GM10248 (cell line): ENCODE measurements around the gene SMTNL1.

ENCODE experiments used
- CTCF ChIA-PET: fragments of 300-600 bp; sonication (Branson Sonifier 250); formaldehyde crosslinking; extraction: SDS; loops from one replicate; lab custom pipeline; 2021; ENCODE audit warnings: antibody characterized with exemption; lab: Yijun Ruan, JAX
- POLR2A ChIA-PET: fragments of 350-650 bp; sonication (Branson Sonifier 250); formaldehyde crosslinking; extraction: SDS; loops from one replicate; lab custom pipeline; 2020; ENCODE audit warnings: antibody characterized with exemption; lab: Yijun Ruan, JAX
- DNase-seq: peaks from one replicate; pipeline ENCODE4 v3.0.0; 2012; ENCODE audit errors: extremely low spot score
- TF ChIP-seq, protein P1 (sequence below): IDR thresholded peaks from 2 replicates; pipeline ENCODE4 v1.5.1; 2012; ENCODE audit warnings: mild to moderate bottlenecking, low read depth; ENCODE audit errors: extremely low read depth, missing control alignments, control extremely low read depth

The SMTNL1 gene

DNA sequence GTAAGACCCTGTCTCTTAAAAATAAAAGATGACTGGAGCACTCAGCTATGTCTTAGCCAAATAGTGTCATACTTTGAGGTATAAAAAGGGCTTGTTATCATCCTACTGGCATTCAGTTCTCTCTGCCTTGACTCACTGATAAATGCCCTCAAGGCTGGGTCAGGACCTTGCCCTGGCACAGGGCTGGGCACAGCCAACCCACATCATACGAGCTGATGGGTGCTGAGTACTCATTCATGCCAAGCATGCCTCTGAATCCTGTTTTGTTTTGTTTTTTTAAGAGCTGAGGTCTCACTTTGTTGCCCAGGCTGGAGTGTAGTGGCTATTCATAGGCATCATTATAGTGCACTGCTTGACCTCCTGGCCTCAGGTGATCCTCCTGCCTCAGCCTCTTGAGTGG lies 1.9 kb downstream of the SMTNL1 start:
- DNase-seq = no peak
- TF ChIP-seq, protein P1, sequence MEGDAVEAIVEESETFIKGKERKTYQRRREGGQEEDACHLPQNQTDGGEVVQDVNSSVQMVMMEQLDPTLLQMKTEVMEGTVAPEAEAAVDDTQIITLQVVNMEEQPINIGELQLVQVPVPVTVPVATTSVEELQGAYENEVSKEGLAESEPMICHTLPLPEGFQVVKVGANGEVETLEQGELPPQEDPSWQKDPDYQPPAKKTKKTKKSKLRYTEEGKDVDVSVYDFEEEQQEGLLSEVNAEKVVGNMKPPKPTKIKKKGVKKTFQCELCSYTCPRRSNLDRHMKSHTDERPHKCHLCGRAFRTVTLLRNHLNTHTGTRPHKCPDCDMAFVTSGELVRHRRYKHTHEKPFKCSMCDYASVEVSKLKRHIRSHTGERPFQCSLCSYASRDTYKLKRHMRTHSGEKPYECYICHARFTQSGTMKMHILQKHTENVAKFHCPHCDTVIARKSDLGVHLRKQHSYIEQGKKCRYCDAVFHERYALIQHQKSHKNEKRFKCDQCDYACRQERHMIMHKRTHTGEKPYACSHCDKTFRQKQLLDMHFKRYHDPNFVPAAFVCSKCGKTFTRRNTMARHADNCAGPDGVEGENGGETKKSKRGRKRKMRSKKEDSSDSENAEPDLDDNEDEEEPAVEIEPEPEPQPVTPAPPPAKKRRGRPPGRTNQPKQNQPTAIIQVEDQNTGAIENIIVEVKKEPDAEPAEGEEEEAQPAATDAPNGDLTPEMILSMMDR = no peak
- CTCF ChIA-PET = interaction anchor here (1.2 to 6.9 kb wide), 4 partner anchors 13 to 81 kb away, joined by 3 to 30 read pairs (median 16); partner anchors contain the start of gene UBE2L6
- POLR2A ChIA-PET = no interaction called here

DNA sequence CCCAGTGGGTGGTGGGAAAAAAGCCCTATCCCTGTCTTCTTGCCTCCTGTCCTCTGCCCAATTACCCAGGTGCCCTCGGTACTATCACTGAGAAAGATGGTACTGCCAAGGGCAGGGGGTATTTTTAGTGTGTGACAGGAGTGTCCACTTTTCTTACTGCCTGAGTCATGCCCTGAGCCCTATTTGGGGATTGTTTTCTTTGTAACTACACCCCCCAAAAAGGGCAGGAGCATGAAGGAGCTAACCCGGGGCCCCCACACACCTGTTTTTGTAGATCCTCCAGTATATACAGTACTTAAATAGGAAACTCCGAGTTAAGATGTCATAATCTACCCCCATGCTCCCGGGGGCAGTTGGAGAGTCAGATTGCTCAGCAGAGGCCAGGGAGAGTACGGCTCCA lies 3.8 kb downstream of the SMTNL1 start:
- POLR2A ChIA-PET = no interaction called here
- DNase-seq = no peak
- TF ChIP-seq, protein P1 = no peak
- CTCF ChIA-PET = interaction anchor here (1.3 to 1.6 kb wide), 2 partner anchors 14 to 47 kb away, joined by 3 to 5 read pairs; no protein-coding TSS in a partner anchor

DNA sequence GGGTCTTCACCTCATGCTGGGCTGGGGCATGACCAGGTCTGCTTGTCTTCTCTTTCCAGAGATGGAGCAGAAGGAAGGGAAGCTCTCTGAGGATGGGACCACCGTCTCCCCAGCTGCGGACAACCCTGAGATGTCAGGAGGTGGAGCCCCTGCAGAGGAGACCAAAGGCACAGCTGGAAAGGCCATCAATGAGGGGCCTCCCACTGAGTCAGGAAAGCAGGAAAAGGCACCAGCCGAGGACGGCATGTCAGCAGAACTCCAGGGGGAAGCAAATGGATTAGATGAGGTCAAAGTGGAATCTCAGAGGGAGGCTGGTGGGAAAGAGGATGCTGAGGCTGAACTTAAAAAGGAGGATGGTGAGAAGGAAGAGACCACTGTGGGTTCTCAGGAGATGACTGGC lies 5.2 kb downstream of the SMTNL1 start:
- CTCF ChIA-PET = interaction anchor here (0.9 to 1.3 kb wide), 3 partner anchors 25 to 102 kb away, joined by 3 to 4 read pairs (median 4); partner anchors contain the start of gene UBE2L6
- POLR2A ChIA-PET = no interaction called here
- TF ChIP-seq, protein P1 = no peak
- DNase-seq = no peak

DNA sequence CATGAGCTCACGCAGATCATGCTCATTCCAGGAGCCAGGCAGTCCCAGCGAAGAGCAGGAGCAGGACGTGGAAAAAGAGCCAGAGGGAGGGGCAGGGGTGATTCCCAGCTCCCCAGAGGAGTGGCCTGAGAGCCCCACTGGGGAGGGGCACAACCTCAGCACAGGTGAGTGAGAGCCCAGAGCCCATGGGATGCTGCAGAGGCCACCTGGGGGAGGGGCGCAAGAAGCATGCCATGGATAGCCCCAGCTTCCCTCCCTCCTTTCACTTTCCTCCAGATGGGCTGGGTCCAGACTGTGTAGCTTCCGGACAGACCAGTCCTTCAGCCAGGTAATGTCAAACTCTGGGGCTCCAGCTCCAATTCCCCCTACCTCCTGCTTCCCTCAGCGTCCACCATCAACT lies 6.2 kb downstream of the SMTNL1 start:
- DNase-seq = no peak
- TF ChIP-seq, protein P1 = no peak
- ChIA-PET CTCF (interaction anchor here (0.8 to 1.6 kb wide), 4 partner anchors 12 to 86 kb away, joined by 3 to 5 read pairs (median 3); no protein-coding TSS in a partner anchor), POLR2A (no interaction called here)

DNA sequence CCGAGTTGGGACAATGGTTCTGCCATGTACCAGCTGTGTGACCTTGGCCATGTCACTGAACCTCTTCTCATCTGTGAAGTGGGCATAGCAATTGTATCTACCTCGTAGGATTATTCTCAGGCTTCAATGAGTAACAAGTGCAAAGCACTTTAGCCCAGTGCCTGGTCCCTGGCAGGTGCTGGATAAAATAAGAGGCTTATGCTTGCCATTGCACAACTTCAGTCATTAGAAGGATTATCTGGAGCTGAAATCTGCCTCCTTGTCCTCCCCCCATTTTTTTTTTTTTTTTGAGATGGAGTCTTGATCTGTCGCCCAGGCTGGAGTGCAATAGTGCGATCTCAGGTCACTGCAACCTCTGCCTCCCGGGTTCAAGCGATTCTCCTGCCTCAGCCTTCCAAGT lies 7.2 kb downstream of the SMTNL1 start:
- TF ChIP-seq, protein P1 = no peak
- POLR2A ChIA-PET = no interaction called here
- no peak for DNase-seq
- CTCF ChIA-PET = interaction anchor here (0.8 to 5.7 kb wide), 8 partner anchors 11 to 87 kb away, joined by 3 to 40 read pairs (median 3); partner anchors contain the start of gene UBE2L6

DNA sequence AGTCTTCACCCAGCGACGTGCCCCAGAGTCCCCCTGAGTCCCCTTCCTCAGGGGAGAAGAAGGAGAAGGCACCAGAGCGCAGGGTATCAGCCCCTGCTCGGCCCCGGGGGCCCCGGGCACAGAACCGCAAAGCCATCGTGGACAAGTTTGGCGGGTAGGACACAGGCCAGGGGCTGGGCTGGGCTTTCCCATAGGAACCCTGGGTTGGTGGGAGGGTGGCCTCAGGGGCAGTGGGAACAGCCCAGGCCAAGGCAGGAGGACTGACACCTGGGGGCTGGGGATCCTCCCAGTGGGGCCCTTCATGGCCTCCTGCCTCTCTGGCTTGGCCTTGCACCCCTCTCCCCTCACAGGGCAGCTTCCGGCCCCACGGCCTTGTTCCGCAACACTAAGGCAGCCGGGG lies 8.5 kb downstream of the SMTNL1 start:
- POLR2A ChIA-PET = no interaction called here
- TF ChIP-seq, protein P1 = no peak
- CTCF ChIA-PET = interaction anchor here (0.9 to 5.7 kb wide), 7 partner anchors 10 to 198 kb away, joined by 3 to 40 read pairs (median 12); partner anchors contain the start of genes SMTNL1 and UBE2L6
- DNase-seq = no peak
